A549 (cell line): Measurements from ENCODE around the gene LRRC45. TPM values are rescaled to one million over a fixed set of nuclear protein-coding genes. Genes with fewer than 3 reads are reported as not detected.

ENCODE experiments used
- ATAC-seq, 2 experiments: fragments of 200-7000 bp in 1 of 2; fragments of >200 bp in 1 of 2; cut with Nextera tagmentation in 1 of 2; cut with Tn5 transposase in 1 of 2; 3 replicates each; pipeline versions ENCODE4 v1.8.0 to v1.9.1; 2018 to 2020; ENCODE audit warnings: mild to moderate bottlenecking in 1 of 2, moderate library complexity in 1 of 2
- CTCF ChIA-PET: fragments of 300-600 bp; sonication (Branson Sonifier 250); formaldehyde crosslinking; extraction: SDS; loops from one replicate; lab custom pipeline; 2021; ENCODE audit warnings: antibody characterized with exemption, inconsistent platforms; lab: Yijun Ruan, JAX
- POLR2A ChIA-PET: fragments of 350-600 bp; formaldehyde crosslinking; extraction: SDS; loops from one replicate; lab custom pipeline; 2021; ENCODE audit warnings: antibody characterized with exemption, inconsistent platforms; lab: Yijun Ruan, JAX
- DNase-seq, 2 experiments: peaks; one replicate each; pipeline versions ENCODE4 v3.0.0 to v3.0.0-alpha.2; 2011 to 2016; ENCODE audit warnings: low read depth in 1 of 2, low spot score in 1 of 2
- FAIRE-seq: peaks from 2 replicates; lab custom pipeline; 2011; peaks lifted over from hg19 to GRCh38; lab: Jason Lieb, UNC
- H3K27ac ChIP-seq, 2 experiments: fragments of >200 bp; sonication (Bioruptor Twin); formaldehyde crosslinking; 3 replicates each; pipeline ENCODE4 v1.5.1; 2016 to 2017
- H3K4me1 ChIP-seq: fragments of >200 bp; sonication (Bioruptor Twin); formaldehyde crosslinking; 3 replicates; pipeline ENCODE4 v1.6.1; 2016
- H3K4me2 ChIP-seq: fragments of >200 bp; sonication (Bioruptor Twin); formaldehyde crosslinking; 3 replicates; pipeline ENCODE4 v1.6.1; 2016
- H3K4me3 ChIP-seq: fragments of >200 bp; sonication (Bioruptor Twin); formaldehyde crosslinking; 3 replicates; pipeline ENCODE4 v1.5.1; 2016
- H3K9me3 ChIP-seq: fragments of >200 bp; sonication (Bioruptor Twin); formaldehyde crosslinking; 3 replicates; pipeline ENCODE4 v1.6.1; 2016
- CEBPB ChIP-seq, 2 experiments: fragments of >200 bp in 1 of 2; sonication (Bioruptor Twin) in 1 of 2; formaldehyde crosslinking in 1 of 2; IDR thresholded peaks; 2 replicates each; pipeline ENCODE4 v1.6.1; 2012 to 2016
- CHD2 ChIP-seq: fragments of 150-350 bp; IDR thresholded peaks from 2 replicates; pipeline ENCODE4 v1.6.1; 2014; ENCODE audit warnings: low read length; ENCODE audit not compliant: partially characterized antibody
- CHD4 ChIP-seq: fragments of 200-600 bp; sonication (generic); IDR thresholded peaks from 2 replicates; pipeline ENCODE4 v1.6.1; 2016; ENCODE audit warnings: antibody characterized with exemption, mild to moderate bottlenecking, borderline replicate concordance
- ESRRA ChIP-seq: fragments of 150-350 bp; IDR thresholded peaks from 2 replicates; pipeline ENCODE4 v1.6.1; 2014; ENCODE audit warnings: mild to moderate bottlenecking, low read length, borderline replicate concordance
- FOSB ChIP-seq: fragments of 250-450 bp; sonication (Bioruptor Pico); IDR thresholded peaks from 2 replicates; pipeline ENCODE4 v1.5.0; 2020; ENCODE audit warnings: mild to moderate bottlenecking, moderate library complexity
- HDAC2 ChIP-seq: fragments of 200-600 bp; sonication (generic); IDR thresholded peaks from 2 replicates; pipeline ENCODE4 v1.6.1; 2016
- HOXB5 ChIP-seq: fragments of 250-450 bp; sonication (Bioruptor Pico); IDR thresholded peaks from 2 replicates; pipeline ENCODE4 v1.5.0; 2020; ENCODE audit warnings: mild to moderate bottlenecking, moderate library complexity
- JUNB ChIP-seq: fragments of >200 bp; sonication (Bioruptor Twin); formaldehyde crosslinking; IDR thresholded peaks from 2 replicates; pipeline ENCODE4 v1.6.1; 2016
- KDM5A ChIP-seq: fragments of 200-600 bp; sonication (generic); IDR thresholded peaks from 2 replicates; pipeline ENCODE4 v1.6.1; 2016; ENCODE audit warnings: antibody characterized with exemption, mild to moderate bottlenecking
- MAFK ChIP-seq: fragments of 450-650 bp; IDR thresholded peaks from 2 replicates; pipeline ENCODE4 v1.6.1; 2014; ENCODE audit not compliant: partially characterized antibody
- MAZ ChIP-seq: fragments of 150-350 bp; IDR thresholded peaks from 2 replicates; pipeline ENCODE4 v1.6.1; 2014; ENCODE audit warnings: antibody characterized with exemption, low read depth, low read length, borderline replicate concordance
- MYC ChIP-seq: IDR thresholded peaks from 2 replicates; pipeline ENCODE4 v1.6.1; 2012; ENCODE audit warnings: mild to moderate bottlenecking, inconsistent platforms, low read length, improper control_type of control experiment, borderline replicate concordance
- NFE2L2 ChIP-seq: fragments of 150-350 bp; conservative IDR thresholded peaks from 2 replicates; pipeline ENCODE4 v1.6.1; 2014; ENCODE audit warnings: low read length
- RAD21 ChIP-seq, 2 experiments: fragments of >200 bp in 1 of 2; sonication (Bioruptor Twin) in 1 of 2; formaldehyde crosslinking in 1 of 2; IDR thresholded peaks in 1 of 2; conservative IDR thresholded peaks in 1 of 2; 2 replicates in 1 of 2; 3 replicates in 1 of 2; pipeline ENCODE4 v1.6.1; 2012 to 2018; ENCODE audit warnings: inconsistent platforms in 1 of 2
- RNF2 ChIP-seq: fragments of 200-600 bp; sonication (generic); IDR thresholded peaks from 2 replicates; pipeline ENCODE4 v1.6.1; 2016; ENCODE audit warnings: low read depth, mild to moderate bottlenecking, antibody characterized with exemption, moderate library complexity, borderline replicate concordance
- TFCP2L1 ChIP-seq: fragments of 250-450 bp; sonication (Bioruptor Pico); IDR thresholded peaks from 2 replicates; pipeline ENCODE4 v1.5.0; 2021; ENCODE audit warnings: mild to moderate bottlenecking
- ZFP36 ChIP-seq: fragments of 450-650 bp; IDR thresholded peaks from 2 replicates; pipeline ENCODE4 v1.6.1; 2014; ENCODE audit warnings: borderline replicate concordance; ENCODE audit not compliant: partially characterized antibody
- WGBS: methylation state at CpG from one replicate; pipeline ENCODE4 v1.1.6; 2017; ENCODE audit errors: missing lambda C conversion rate; 5-methylcytosine and 5-hydroxymethylcytosine counted together
- polyA plus RNA-seq, 4 experiments: library from polyadenylated mRNA; depleted of rRNA in 3 of 4; stranded (reverse); fragments of >200 nt; fragmentation: RNase III in 1 of 4; extraction: RNeasy Plus Mini Kit Qiagen cat#74134 plus additional on column Dnase treatment in 1 of 4; gene quantifications; 2 replicates in 3 of 4; 3 replicates in 1 of 4; pipeline ENCODE4 v1.2.3, GENCODE V29; 2011 to 2017
- TF ChIP-seq, protein P1 (sequence below): fragments of >200 bp; sonication (Bioruptor Twin); formaldehyde crosslinking; IDR thresholded peaks from 3 replicates; pipeline ENCODE4 v1.6.1; 2016
- TF ChIP-seq, protein P2 (sequence below): fragments of 450-650 bp; IDR thresholded peaks from 2 replicates; pipeline ENCODE4 v1.6.1; 2014; ENCODE audit warnings: antibody characterized with exemption
- TF ChIP-seq, protein P3 (sequence below): fragments of >200 bp; sonication (Bioruptor Twin); formaldehyde crosslinking; IDR thresholded peaks from 2 replicates; pipeline ENCODE4 v1.6.1; 2016
- TF ChIP-seq, protein P4 (sequence below): IDR thresholded peaks from 2 replicates; pipeline ENCODE4 v1.6.1; 2012
- TF ChIP-seq, protein P5 (sequence below): fragments of 250-450 bp; sonication (Bioruptor Pico); IDR thresholded peaks from 2 replicates; pipeline ENCODE4 v1.5.0; 2021; ENCODE audit warnings: mild to moderate bottlenecking, moderate library complexity, borderline replicate concordance

The LRRC45 gene
- polyA plus RNA-seq, 2 of the 4 experiments (the other 2 are of a cell fraction): 6.4 to 24.5 TPM

DNA sequence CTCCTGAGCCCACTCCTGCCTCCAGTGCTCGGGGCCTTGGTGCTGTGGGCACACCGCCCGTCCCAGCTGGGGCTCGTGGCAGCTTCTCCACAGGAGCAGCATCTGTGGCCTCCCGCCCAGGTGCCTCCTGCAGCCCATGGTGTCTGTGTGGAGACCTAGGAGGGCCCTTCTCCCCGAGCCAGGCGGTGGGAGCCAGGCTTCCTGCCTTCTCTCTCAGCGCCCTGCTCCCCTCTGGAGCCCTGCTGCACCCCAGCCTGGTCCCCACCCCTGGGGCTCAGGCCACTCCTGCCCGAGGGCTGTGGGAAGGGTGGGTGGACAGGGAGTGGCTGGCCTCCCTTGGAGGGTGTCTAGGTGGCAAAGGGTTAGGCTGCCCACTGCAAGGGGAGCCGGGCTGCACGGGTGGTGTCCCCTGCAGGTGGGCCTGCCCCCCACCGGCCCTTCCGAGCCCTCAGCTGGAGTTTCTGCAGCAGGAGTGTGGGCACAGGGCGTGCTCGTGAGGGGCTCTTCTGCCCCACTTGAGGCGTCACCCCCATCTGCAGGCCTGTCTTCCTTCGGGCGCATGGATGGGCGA lies 11.4 kb upstream of the LRRC45 start:
- FAIRE-seq: no peak
- CTCF ChIA-PET: interaction anchor here (0.9 to 33.2 kb wide), 4 partner anchors 9 to 54 kb away, joined by 3 to 794 read pairs (median 100); partner anchors contain the start of genes CENPX, LRRC45 and NOTUM
- DNase-seq: no peak
- POLR2A ChIA-PET: no interaction called here
- Histone ChIP-seq H3K9me3 (no peaks in the 10 kb centered on the region), H3K4me1 (peaks cover 4% of the 10 kb centered on the region), H3K27ac (peak overlapping the region in 1 of 2 experiments; percentile 23; a peak in 1 of 6 replicates), H3K4me2 (no peak overlapping the region), H3K4me3 (no peak overlapping the region)
- 0 out of 6 replicates have a peak, but pooled peaks of 1 of the 2 experiments have one; percentile 2 for ATAC-seq
- WGBS: 85% methylated on average over 19 of the region's 19 CpGs
- TF ChIP-seq, protein P1, sequence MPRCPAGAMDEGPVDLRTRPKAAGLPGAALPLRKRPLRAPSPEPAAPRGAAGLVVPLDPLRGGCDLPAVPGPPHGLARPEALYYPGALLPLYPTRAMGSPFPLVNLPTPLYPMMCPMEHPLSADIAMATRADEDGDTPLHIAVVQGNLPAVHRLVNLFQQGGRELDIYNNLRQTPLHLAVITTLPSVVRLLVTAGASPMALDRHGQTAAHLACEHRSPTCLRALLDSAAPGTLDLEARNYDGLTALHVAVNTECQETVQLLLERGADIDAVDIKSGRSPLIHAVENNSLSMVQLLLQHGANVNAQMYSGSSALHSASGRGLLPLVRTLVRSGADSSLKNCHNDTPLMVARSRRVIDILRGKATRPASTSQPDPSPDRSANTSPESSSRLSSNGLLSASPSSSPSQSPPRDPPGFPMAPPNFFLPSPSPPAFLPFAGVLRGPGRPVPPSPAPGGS: no peak
- no peak for TF ChIP-seq CHD4
- no peak for TF ChIP-seq MAFK
- TF ChIP-seq RAD21 (conservative IDR thresholded peaks at IDR 0.05 in 1 of 2, IDR thresholded peaks at IDR 0.05 in 1 of 2): no peak
- TF ChIP-seq, protein P2, sequence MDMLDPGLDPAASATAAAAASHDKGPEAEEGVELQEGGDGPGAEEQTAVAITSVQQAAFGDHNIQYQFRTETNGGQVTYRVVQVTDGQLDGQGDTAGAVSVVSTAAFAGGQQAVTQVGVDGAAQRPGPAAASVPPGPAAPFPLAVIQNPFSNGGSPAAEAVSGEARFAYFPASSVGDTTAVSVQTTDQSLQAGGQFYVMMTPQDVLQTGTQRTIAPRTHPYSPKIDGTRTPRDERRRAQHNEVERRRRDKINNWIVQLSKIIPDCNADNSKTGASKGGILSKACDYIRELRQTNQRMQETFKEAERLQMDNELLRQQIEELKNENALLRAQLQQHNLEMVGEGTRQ: no peak
- TF ChIP-seq MYC: no peak
- no peak for TF ChIP-seq TFCP2L1 (CRISPR knock-in tag)
- no peak for TF ChIP-seq CEBPB (IDR thresholded peaks at IDR 0.05)
- TF ChIP-seq ZFP36: no peak
- TF ChIP-seq RNF2: no peak
- TF ChIP-seq JUNB: no peak
- TF ChIP-seq HDAC2: no peak
- TF ChIP-seq KDM5A: no peak
- no peak for TF ChIP-seq NFE2L2
- TF ChIP-seq FOSB (CRISPR knock-in tag): no peak
- no peak for TF ChIP-seq HOXB5 (CRISPR knock-in tag)
- no peak for TF ChIP-seq MAZ
- TF ChIP-seq, protein P3, sequence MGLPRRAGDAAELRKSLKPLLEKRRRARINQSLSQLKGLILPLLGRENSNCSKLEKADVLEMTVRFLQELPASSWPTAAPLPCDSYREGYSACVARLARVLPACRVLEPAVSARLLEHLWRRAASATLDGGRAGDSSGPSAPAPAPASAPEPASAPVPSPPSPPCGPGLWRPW: no peak

DNA sequence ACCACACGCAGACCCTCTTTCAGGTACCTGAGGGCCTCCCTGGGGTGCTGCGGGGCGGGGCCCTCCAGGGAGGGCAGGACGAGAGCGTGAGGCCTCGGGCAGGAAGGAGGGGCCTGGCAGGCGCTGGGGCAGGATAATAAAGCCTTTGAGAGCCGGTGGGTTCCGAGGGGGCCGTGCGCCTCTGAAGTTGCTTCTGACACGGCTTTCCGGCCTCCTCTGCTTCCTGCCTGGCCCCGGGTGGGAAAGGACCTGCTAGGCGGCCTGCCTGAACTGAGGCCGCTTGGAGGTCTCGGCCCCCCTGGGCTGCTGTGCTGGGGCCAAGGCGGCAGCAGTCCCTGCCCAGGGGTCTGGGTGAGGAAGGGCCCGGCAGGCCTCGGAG lies 10.9 kb upstream of the LRRC45 start:
- Histone ChIP-seq H3K27ac (peak overlapping the region in 1 of 2 experiments; percentile 18; a peak in 1 of 6 replicates), H3K4me3 (no peak overlapping the region), H3K4me1 (no peaks in the 10 kb centered on the region; the same call in 2 of the 3 replicates), H3K9me3 (no peaks in the 10 kb centered on the region), H3K4me2 (no peak overlapping the region)
- CTCF ChIA-PET: interaction anchor here (0.6 to 33.2 kb wide), 5 partner anchors 8 to 542 kb away, joined by 3 to 794 read pairs (median 4); partner anchors contain the start of genes CENPX, LRRC45 and NOTUM
- TF ChIP-seq CHD2 (no peak), RAD21 (conservative IDR thresholded peaks at IDR 0.05 in 1 of 2, IDR thresholded peaks at IDR 0.05 in 1 of 2) (no peak)
- DNase-seq (no peak), ATAC-seq (no peak), FAIRE-seq (no peak)
- WGBS: 89% methylated on average over 20 of the region's 20 CpGs
- POLR2A ChIA-PET: no interaction called here

DNA sequence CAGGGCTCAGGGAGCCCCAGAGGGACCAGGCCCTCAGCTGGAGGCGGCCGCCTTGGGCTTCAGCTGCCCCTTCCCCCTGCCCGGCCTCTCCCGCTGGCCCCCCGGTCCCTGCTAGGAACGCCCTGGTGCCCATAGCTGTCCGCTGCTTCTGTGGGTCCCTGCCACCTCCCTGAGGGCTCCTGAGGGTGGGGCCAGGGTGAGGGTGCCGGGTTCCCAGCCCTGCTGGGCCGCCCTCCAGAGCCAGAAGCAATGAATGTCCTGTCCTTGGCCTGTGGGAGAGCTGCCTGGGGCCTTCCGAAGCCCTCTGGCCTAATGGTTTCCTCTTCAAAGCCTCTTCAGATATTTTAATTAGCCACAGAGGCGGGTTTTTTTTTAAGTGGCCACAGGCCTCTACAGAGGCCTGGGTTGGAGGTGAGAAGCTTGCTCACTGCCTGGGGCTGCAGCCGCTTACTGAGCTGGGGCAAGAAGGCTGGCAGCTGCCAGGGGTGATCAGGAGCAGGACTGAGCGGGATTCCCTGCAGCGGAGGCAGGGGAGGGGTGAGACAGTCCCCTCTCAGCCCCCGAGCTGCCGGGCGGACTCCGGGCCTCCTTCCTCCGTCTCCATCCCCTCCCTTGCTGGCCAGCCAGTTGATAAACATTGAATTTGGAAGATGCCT lies 10.3 kb upstream of the LRRC45 start:
- Histone ChIP-seq H3K27ac (peak overlapping the region in 1 of 2 experiments; percentile 18; a peak in 1 of 6 replicates), H3K4me3 (no peak overlapping the region), H3K4me2 (no peak overlapping the region), H3K9me3 (no peaks in the 10 kb centered on the region), H3K4me1 (no peaks in the 10 kb centered on the region)
- FAIRE-seq (no peak), ATAC-seq (0 out of 6 replicates have a peak, but pooled peaks of 1 of the 2 experiments have one; percentile 3), DNase-seq (no peak)
- ChIA-PET POLR2A (interaction anchor here (0.9 kb wide), 1 partner anchor 9 kb away, joined by 3 read pairs; no protein-coding TSS in a partner anchor), CTCF (interaction anchor here (0.6 to 33.2 kb wide), 5 partner anchors 8 to 542 kb away, joined by 3 to 794 read pairs (median 4); partner anchors contain the start of genes CENPX, DCXR, LRRC45 and NOTUM)
- 91% methylated on average over 15 of the region's 19 CpGs for WGBS
- TF ChIP-seq, protein P4, sequence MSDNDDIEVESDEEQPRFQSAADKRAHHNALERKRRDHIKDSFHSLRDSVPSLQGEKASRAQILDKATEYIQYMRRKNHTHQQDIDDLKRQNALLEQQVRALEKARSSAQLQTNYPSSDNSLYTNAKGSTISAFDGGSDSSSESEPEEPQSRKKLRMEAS: no peak
- TF ChIP-seq CHD2: no peak
- TF ChIP-seq, protein P5, sequence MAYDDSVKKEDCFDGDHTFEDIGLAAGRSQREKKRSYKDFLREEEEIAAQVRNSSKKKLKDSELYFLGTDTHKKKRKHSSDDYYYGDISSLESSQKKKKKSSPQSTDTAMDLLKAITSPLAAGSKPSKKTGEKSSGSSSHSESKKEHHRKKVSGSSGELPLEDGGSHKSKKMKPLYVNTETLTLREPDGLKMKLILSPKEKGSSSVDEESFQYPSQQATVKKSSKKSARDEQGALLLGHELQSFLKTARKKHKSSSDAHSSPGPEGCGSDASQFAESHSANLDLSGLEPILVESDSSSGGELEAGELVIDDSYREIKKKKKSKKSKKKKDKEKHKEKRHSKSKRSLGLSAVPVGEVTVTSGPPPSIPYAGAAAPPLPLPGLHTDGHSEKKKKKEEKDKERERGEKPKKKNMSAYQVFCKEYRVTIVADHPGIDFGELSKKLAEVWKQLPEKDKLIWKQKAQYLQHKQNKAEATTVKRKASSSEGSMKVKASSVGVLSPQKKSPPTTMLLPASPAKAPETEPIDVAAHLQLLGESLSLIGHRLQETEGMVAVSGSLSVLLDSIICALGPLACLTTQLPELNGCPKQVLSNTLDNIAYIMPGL (CRISPR knock-in tag): no peak
- no peak for TF ChIP-seq ESRRA
